Stimulated activated CD8-positive, alpha-beta memory T cell treated with anti-CD3 and anti-CD28 coated beads, Interleukin-4, amount 100 ng/mL, for 24 hours (primary cell): ENCODE data around the gene NRN1L.

Experiments
- DNase-seq: peaks from one replicate; pipeline ENCODE4 v3.0.0-alpha.2; 2020; ENCODE audit warnings: low read depth

Gene NRN1L

DNA sequence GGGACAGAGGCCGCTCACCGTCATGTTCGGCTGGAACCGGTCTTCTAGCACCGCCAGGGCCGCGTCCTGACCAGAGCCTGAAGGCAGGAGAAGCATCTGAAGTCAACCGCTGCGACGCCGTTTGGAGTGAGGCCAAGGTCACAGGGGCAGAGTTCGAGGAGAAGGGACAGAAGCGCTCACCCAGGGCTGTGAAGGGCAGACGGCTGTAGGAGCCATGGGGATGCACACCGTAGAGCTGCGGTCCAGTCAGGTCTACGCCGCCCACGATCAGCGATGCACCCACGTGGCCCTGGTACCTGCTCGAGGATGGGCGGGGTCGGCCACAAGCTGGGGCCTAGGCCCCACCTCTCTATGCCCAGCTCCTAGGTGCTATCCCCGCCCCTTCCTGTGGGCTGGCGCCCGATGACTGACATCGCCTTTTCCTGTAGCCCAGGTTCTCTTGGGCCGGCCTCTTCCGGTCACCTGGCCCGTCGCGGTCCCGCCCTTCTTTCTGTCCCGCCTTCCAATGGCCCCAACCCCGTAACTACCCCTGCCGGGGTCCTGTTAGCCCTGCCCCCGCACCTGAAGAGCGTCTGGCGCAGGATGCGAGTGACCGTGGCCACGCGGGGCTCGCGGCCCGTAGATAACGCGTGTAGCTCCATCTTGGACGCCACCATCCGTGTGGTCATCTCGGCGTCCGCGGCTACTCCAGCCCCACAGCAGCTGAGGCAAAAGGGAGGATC is 50.9 kb downstream of the NRN1L start:
- peak; percentile 96 for DNase-seq
